H1 (cell line): ENCODE data around the gene CES4A. TPM values are rescaled to one million over a fixed set of nuclear protein-coding genes. Genes with fewer than 3 reads are reported as not detected.

Source experiments
- CTCF ChIA-PET: fragments of 300-600 bp; sonication (Branson Sonifier 250); formaldehyde crosslinking; loops from one replicate; lab custom pipeline; 2021; ENCODE audit not compliant: partially characterized antibody; lab: Charles Lee
- POLR2A ChIA-PET: fragments of 300-600 bp; sonication (Branson Sonifier 250); formaldehyde crosslinking; loops from one replicate; lab custom pipeline; 2021; ENCODE audit warnings: inconsistent platforms; ENCODE audit not compliant: partially characterized antibody; lab: Charles Lee
- DNase-seq, 2 experiments: peaks; one replicate each; pipeline versions ENCODE4 v3.0.0 to v3.0.0-alpha.2; 2010 to 2022; ENCODE audit warnings: low spot score in 2 of 2, low read depth in 1 of 2, mixed read lengths in 1 of 2
- FAIRE-seq: peaks from 2 replicates; lab custom pipeline; 2011; peaks lifted over from hg19 to GRCh38; lab: Jason Lieb, UNC
- H2AFZ ChIP-seq: 2 replicates; pipeline ENCODE4 v1.8.1; 2012; ENCODE audit warnings: low read length, inconsistent platforms
- H2AK5ac ChIP-seq: 2 replicates; pipeline ENCODE4 v1.6.1; 2013; ENCODE audit warnings: low read depth, low read length
- H2BK120ac ChIP-seq: replicated peaks from 2 replicates; pipeline ENCODE3; 2013; ENCODE audit warnings: low read depth, low read length, inconsistent platforms
- H2BK12ac ChIP-seq: 2 replicates; pipeline ENCODE4 v1.6.1; 2013; ENCODE audit warnings: low read depth, low read length
- H2BK15ac ChIP-seq: 2 replicates; pipeline ENCODE4 v1.6.1; 2013; ENCODE audit warnings: low read length
- H2BK20ac ChIP-seq: 2 replicates; pipeline ENCODE4 v1.6.1; 2013; ENCODE audit warnings: low read length
- H2BK5ac ChIP-seq: 2 replicates; pipeline ENCODE4 v1.6.1; 2013; ENCODE audit warnings: low read depth, low read length
- H3K14ac ChIP-seq: 2 replicates; pipeline ENCODE4 v1.6.1; 2013; ENCODE audit warnings: inconsistent platforms; ENCODE audit not compliant: insufficient read length
- H3K18ac ChIP-seq: 2 replicates; pipeline ENCODE4 v1.6.1; 2013; ENCODE audit warnings: low read length; ENCODE audit errors: extremely low read depth
- H3K23ac ChIP-seq: 2 replicates; pipeline ENCODE4 v1.6.1; 2013; ENCODE audit warnings: inconsistent platforms; ENCODE audit not compliant: insufficient read length
- H3K23me2 ChIP-seq: 2 replicates; pipeline ENCODE4 v1.6.1; 2013; ENCODE audit warnings: low read depth, low read length
- H3K27ac ChIP-seq: 2 replicates; pipeline ENCODE4 v1.6.1; 2011; ENCODE audit warnings: low read depth, low read length, inconsistent platforms
- H3K27me3 ChIP-seq, 4 experiments: replicated peaks in 1 of 4; 1 replicate in 1 of 4; 2 replicates in 3 of 4; pipeline versions ENCODE4 v1.6.1 to v1.8.1; 2011 to 2013; ENCODE audit warnings: low read length in 3 of 4, mild to moderate bottlenecking in 3 of 4, inconsistent platforms in 2 of 4, mixed read lengths in 2 of 4, moderate library complexity in 1 of 4; ENCODE audit not compliant: control insufficient read depth in 3 of 4, insufficient read depth in 3 of 4; ENCODE audit errors: extremely low read depth in 1 of 4
- H3K36me3 ChIP-seq, 4 experiments: 2 replicates each; pipeline versions ENCODE4 v1.6.1 to v1.8.1; 2011 to 2013; ENCODE audit warnings: mild to moderate bottlenecking in 4 of 4, low read length in 3 of 4, moderate library complexity in 2 of 4, control low read depth in 1 of 4, inconsistent platforms in 1 of 4; ENCODE audit not compliant: insufficient read depth in 4 of 4, control insufficient read depth in 2 of 4
- H3K4ac ChIP-seq: replicated peaks from 2 replicates; pipeline ENCODE3; 2013; ENCODE audit warnings: low read length, low read depth, mixed read lengths, inconsistent platforms; ENCODE audit not compliant: insufficient read length
- H3K4me1 ChIP-seq, 4 experiments: replicated peaks in 1 of 4; 1 replicate in 1 of 4; 2 replicates in 3 of 4; pipeline versions ENCODE4 v1.6.1 to v1.8.1; 2011 to 2013; ENCODE audit warnings: low read length in 3 of 4, inconsistent platforms in 2 of 4, mixed read lengths in 1 of 4; ENCODE audit not compliant: insufficient read depth in 4 of 4, control insufficient read depth in 3 of 4
- H3K4me2 ChIP-seq, 2 experiments: 2 replicates each; pipeline versions ENCODE4 v1.6.1 to v1.8.1; 2011 to 2013; ENCODE audit warnings: low read depth in 2 of 2, low read length in 2 of 2, control low read depth in 1 of 2, inconsistent platforms in 1 of 2, mild to moderate bottlenecking in 1 of 2; ENCODE audit not compliant: insufficient read depth in 1 of 2
- H3K4me3 ChIP-seq, 4 experiments: fragments of 200-600, 300-600 bp in 1 of 4; sonication (generic), shearing (Covaris generic), sonication (Bioruptor Twin) in 1 of 4; 2 replicates each; pipeline versions ENCODE4 v1.5.1 to v1.8.1; 2011 to 2016; ENCODE audit warnings: low read length in 4 of 4, low read depth in 3 of 4, control low read depth in 2 of 4, inconsistent platforms in 2 of 4, mild to moderate bottlenecking in 2 of 4, mixed read lengths in 1 of 4, moderate library complexity in 1 of 4; ENCODE audit not compliant: insufficient read depth in 2 of 4; ENCODE audit errors: extremely low read depth in 1 of 4
- H3K56ac ChIP-seq: replicated peaks from 2 replicates; pipeline ENCODE3; 2013; ENCODE audit warnings: low read depth, mild to moderate bottlenecking, mixed read lengths, low read length, inconsistent platforms; ENCODE audit not compliant: insufficient read length
- H3K79me1 ChIP-seq: 2 replicates; pipeline ENCODE4 v1.6.1; 2013; ENCODE audit warnings: low read depth, low read length, control low read depth
- H3K79me2 ChIP-seq, 2 experiments: 2 replicates each; pipeline versions ENCODE4 v1.6.1 to v1.8.1; 2012 to 2013; ENCODE audit warnings: low read length in 2 of 2, mild to moderate bottlenecking in 2 of 2, inconsistent platforms in 1 of 2; ENCODE audit not compliant: insufficient read depth in 2 of 2, control insufficient read depth in 1 of 2
- H3K9ac ChIP-seq, 4 experiments: replicated peaks in 1 of 4; 1 replicate in 1 of 4; 2 replicates in 3 of 4; pipeline versions ENCODE4 v1.6.1 to v1.8.1; 2011 to 2013; ENCODE audit warnings: low read depth in 3 of 4, low read length in 3 of 4, control low read depth in 2 of 4, mild to moderate bottlenecking in 2 of 4, moderate library complexity in 2 of 4, inconsistent platforms in 1 of 4; ENCODE audit errors: extremely low read depth in 1 of 4
- H3K9me3 ChIP-seq, 2 experiments: 2 replicates each; pipeline versions ENCODE4 v1.6.1 to v1.8.1; 2012 to 2013; ENCODE audit warnings: mild to moderate bottlenecking in 2 of 2, moderate library complexity in 2 of 2, control low read depth in 1 of 2, inconsistent platforms in 1 of 2, low read depth in 1 of 2, low read length in 1 of 2, mixed read lengths in 1 of 2; ENCODE audit not compliant: insufficient read depth in 2 of 2
- H4K20me1 ChIP-seq, 2 experiments: replicated peaks in 1 of 2; 2 replicates each; pipeline versions ENCODE3 to v1.8.1; 2011 to 2013; ENCODE audit warnings: inconsistent platforms in 2 of 2, low read length in 2 of 2, mild to moderate bottlenecking in 1 of 2; ENCODE audit not compliant: insufficient read depth in 2 of 2, control insufficient read depth in 1 of 2
- H4K5ac ChIP-seq: 2 replicates; pipeline ENCODE4 v1.6.1; 2013; ENCODE audit warnings: low read length, low read depth, mixed read lengths, inconsistent platforms; ENCODE audit not compliant: insufficient read length
- H4K8ac ChIP-seq: 2 replicates; pipeline ENCODE4 v1.8.0; 2013; ENCODE audit warnings: mild to moderate bottlenecking, moderate library complexity, low read length, inconsistent platforms; ENCODE audit not compliant: insufficient read depth; ENCODE audit errors: extremely low read depth
- H4K91ac ChIP-seq: replicated peaks from 2 replicates; pipeline ENCODE3; 2013; ENCODE audit warnings: low read length, mixed read lengths, inconsistent platforms; ENCODE audit not compliant: insufficient read length
- ATF2 ChIP-seq: IDR thresholded peaks from 2 replicates; pipeline ENCODE4 v1.6.1; 2012; ENCODE audit warnings: low read length, inconsistent platforms
- GTF2F1 ChIP-seq: IDR thresholded peaks from 2 replicates; pipeline ENCODE4 v1.6.1; 2012; ENCODE audit warnings: low read depth, low read length, improper control_type of control experiment, borderline replicate concordance
- JUN ChIP-seq: IDR thresholded peaks from 2 replicates; pipeline ENCODE4 v1.6.1; 2011; ENCODE audit warnings: low read depth, mild to moderate bottlenecking, improper control_type of control experiment, low read length
- KDM4A ChIP-seq: IDR thresholded peaks from one replicate; pipeline ENCODE4 v1.7.1; 2012; ENCODE audit warnings: low read depth, mild to moderate bottlenecking, moderate library complexity, low read length, inconsistent platforms; ENCODE audit not compliant: severe bottlenecking
- NRF1 ChIP-seq: IDR thresholded peaks from 2 replicates; pipeline ENCODE4 v1.6.1; 2011; ENCODE audit warnings: mild to moderate bottlenecking, low read depth, low read length, improper control_type of control experiment
- SIRT6 ChIP-seq: IDR thresholded peaks from one replicate; pipeline ENCODE4 v1.7.1; 2012; ENCODE audit warnings: low read length, inconsistent platforms
- WGBS, 2 experiments: shearing (Covaris generic) in 1 of 2; methylation state at CpG; one replicate each; pipeline versions ENCODE4 v1.1.6 to v1.1.7; 2013 to 2015; ENCODE audit warnings: low lambda C conversion rate in 2 of 2, mixed read lengths in 2 of 2, inconsistent platforms in 1 of 2, low coverage in 1 of 2, missing lambda C conversion rate in 1 of 2; ENCODE audit not compliant: insufficient replicate concordance in 2 of 2, insufficient coverage in 1 of 2, insufficient read length in 1 of 2; ENCODE audit errors: extremely low coverage in 1 of 2, missing lambda C conversion rate in 1 of 2; 5-methylcytosine and 5-hydroxymethylcytosine counted together
- polyA plus RNA-seq, 7 experiments: library from polyadenylated mRNA; depleted of rRNA in 3 of 7; stranded (reverse) in 5 of 7; unstranded in 2 of 7; fragments of >200 nt in 5 of 7; fragments of 200-250 nt in 2 of 7; gene quantifications; 1 replicate in 5 of 7; 2 replicates in 1 of 7; 4 replicates in 1 of 7; pipeline versions ENCODE4 v1.2.1 to v1.2.3, GENCODE V29; 2011 to 2013; ENCODE audit warnings: missing spikeins in 2 of 7, mixed read lengths in 2 of 7
- total RNA-seq: library from RNA; stranded (reverse); fragmentation: NEBNext Ultra II Directional; extraction: Animal tissue kit (Norgen Biotek cat#: 25700); gene quantifications from 2 replicates; pipeline ENCODE4 v1.2.1, GENCODE V29; 2021

Gene CES4A
- total and polyA plus RNA-seq, 2 of the 8 experiments (the other 6 are each of a cell fraction or from before 2014, with no cell fraction given): 0.93 to 1.5 TPM

- Histone ChIP-seq H3K36me3 (no peaks in the 10 kb centered on the region), H3K79me1 (no peaks in the 10 kb centered on the region), H3K4me1 (no peaks in the 10 kb centered on the region), H3K9ac (no peak overlapping the region), H3K56ac (no peak overlapping the region), H2BK120ac (no peak overlapping the region), H2AFZ (no peak overlapping the region), H3K23ac (no peak overlapping the region), H4K5ac (no peak overlapping the region), H4K91ac (no peak overlapping the region), H3K4ac (no peak overlapping the region), H2BK15ac (no peak overlapping the region), H3K27ac (no peak overlapping the region), H4K8ac (no peak overlapping the region), H3K27me3 (no peaks in the 10 kb centered on the region), H2BK20ac (no peak overlapping the region), H2BK5ac (no peak overlapping the region), H3K79me2 (no peaks in the 10 kb centered on the region), H2BK12ac (no peak overlapping the region)
- ChIA-PET POLR2A (no interaction called here), CTCF (interaction anchor here (0.8 to 1.7 kb wide), 5 partner anchors 10 to 297 kb away, joined by 3 to 6 read pairs (median 3); no protein-coding TSS in a partner anchor)
- WGBS, 2 experiments: 89% methylated on average over 9 of the region's 9 CpGs; no CpG with 5 or more reads in 1 of the 2 experiments
- FAIRE-seq: no peak
- DNase-seq: no peak
- TF ChIP-seq NRF1: no peak
- TF ChIP-seq GTF2F1: no peak
- TF ChIP-seq SIRT6: no peak
- TF ChIP-seq JUN: no peak
- TF ChIP-seq KDM4A: no peak
- no peak for TF ChIP-seq ATF2
- TF ChIP-seq, all 59 proteins: peak for 0
- no peak overlapping the region for H2AK5ac ChIP-seq
- no peak overlapping the region for H3K14ac ChIP-seq
- H4K20me1 ChIP-seq: no peaks in the 10 kb centered on the region
- H3K9me3 ChIP-seq: no peaks in the 10 kb centered on the region
- no peak overlapping the region for H3K4me3 ChIP-seq
- H3K23me2 ChIP-seq: no peaks in the 10 kb centered on the region
- no peak overlapping the region for H3K4me2 ChIP-seq
- H3K18ac ChIP-seq: no peak overlapping the region
Observed at GRCh38 chr16:66983033-66983432, 5.4 kb upstream of the CES4A start.
